HepG2 (cell line): ENCODE data around the gene TMEM170B. TPM values are rescaled to one million over a fixed set of nuclear protein-coding genes. Genes with fewer than 3 reads are reported as not detected.

ENCODE experiments used
- CHCHD3 ChIP-seq: sonication (generic); formaldehyde crosslinking; IDR thresholded peaks from 2 replicates; pipeline ENCODE4 v1.8.0; 2022; ENCODE audit warnings: mild to moderate bottlenecking, missing genetic modification reagents, moderate library complexity
- HNRNPH1 ChIP-seq: fragments of 200-400 bp; formaldehyde crosslinking; optimal IDR thresholded peaks from 2 replicates; pipeline ENCODE3; 2017; ENCODE audit warnings: mild to moderate bottlenecking, low read depth, low read length
- HOXA5 ChIP-seq: sonication (generic); formaldehyde crosslinking; IDR thresholded peaks from 2 replicates; pipeline ENCODE4 v1.4.0; 2020; ENCODE audit warnings: missing genetic modification reagents
- MIER3 ChIP-seq: IDR thresholded peaks from 2 replicates; pipeline ENCODE4 v1.6.1; 2016; ENCODE audit warnings: missing compliant biosample characterization, borderline replicate concordance
- MXD4 ChIP-seq: IDR thresholded peaks from 2 replicates; pipeline ENCODE4 v1.6.1; 2016; ENCODE audit warnings: mild to moderate bottlenecking, missing biosample characterization, missing genetic modification reagents
- PCBP2 ChIP-seq: fragments of 200-400 bp; formaldehyde crosslinking; optimal IDR thresholded peaks from 2 replicates; pipeline ENCODE3; 2018; ENCODE audit warnings: low read length, low read depth; ENCODE audit not compliant: poor library complexity, severe bottlenecking
- RERE ChIP-seq: IDR thresholded peaks from 2 replicates; pipeline ENCODE4 v1.6.1; 2016; ENCODE audit warnings: low read depth, missing genetic modification reagents, missing compliant biosample characterization
- ZNF318 ChIP-seq: sonication (generic); formaldehyde crosslinking; IDR thresholded peaks from 2 replicates; pipeline ENCODE4 v1.4.0; 2020; ENCODE audit warnings: mild to moderate bottlenecking, missing genetic modification reagents
- ZNF441 ChIP-seq: sonication (generic); formaldehyde crosslinking; IDR thresholded peaks from 2 replicates; pipeline ENCODE4 v1.7.0; 2021; ENCODE audit warnings: missing genetic modification reagents, borderline replicate concordance
- ZNF747 ChIP-seq: sonication (generic); formaldehyde crosslinking; IDR thresholded peaks from 2 replicates; pipeline ENCODE4 v1.8.1; 2023; ENCODE audit warnings: missing genetic modification reagents, mild to moderate bottlenecking, borderline replicate concordance
- polyA plus RNA-seq, 8 experiments: library from polyadenylated mRNA; depleted of rRNA in 3 of 8; stranded (reverse) in 7 of 8; unstranded in 1 of 8; fragments of >200 nt; fragmentation: Illumina TruSeq in 4 of 8; extraction: Trizol in 4 of 8; gene quantifications; 2 replicates each; pipeline versions ENCODE4 v1.2.1 to v1.2.3, GENCODE V29; 2011 to 2016; ENCODE audit warnings: low read depth in 4 of 8, missing spikeins in 1 of 8, mixed read lengths in 1 of 8; ENCODE audit not compliant: insufficient read depth in 1 of 8
- total RNA-seq, 5 experiments: library from RNA; depleted of rRNA; stranded (reverse); fragments of >200 nt; fragmentation: Illumina TruSeq; extraction: Trizol; gene quantifications; 2 replicates each; pipeline ENCODE4 v1.2.3, GENCODE V29; 2016; ENCODE audit warnings: low read depth in 1 of 5
- TF ChIP-seq, protein P1 (sequence below): sonication (generic); formaldehyde crosslinking; IDR thresholded peaks from 2 replicates; pipeline ENCODE4 v1.5.0; 2020; ENCODE audit warnings: missing genetic modification reagents, mild to moderate bottlenecking, borderline replicate concordance

TMEM170B gene
- total and polyA plus RNA-seq, 2 of the 13 experiments (the other 11 are each of a cell fraction or from before 2014, with no cell fraction given) = 3.3 to 9.4 TPM

GRCh38 chr6:11537229-11538051 lies at the start of gene TMEM170B (continued):
- TF ChIP-seq RERE (CRISPR knock-in tag) (no peak), HNRNPH1 (no peak), ZNF441 (CRISPR knock-in tag) (peak; percentile 82; the same call in 1 of the 2 replicates), PCBP2 (no peak), MIER3 (peak; percentile 92), HOXA5 (CRISPR knock-in tag) (peak; percentile 79), MXD4 (peak; percentile 95), CHCHD3 (CRISPR knock-in tag) (0 out of 2 replicates have a peak, but pooled peaks have one; percentile 34), ZNF747 (CRISPR knock-in tag) (no peak; the same call in 1 of the 2 replicates), ZNF318 (CRISPR knock-in tag) (peak; percentile 63; the same call in 1 of the 2 replicates)
- TF ChIP-seq, protein P1, sequence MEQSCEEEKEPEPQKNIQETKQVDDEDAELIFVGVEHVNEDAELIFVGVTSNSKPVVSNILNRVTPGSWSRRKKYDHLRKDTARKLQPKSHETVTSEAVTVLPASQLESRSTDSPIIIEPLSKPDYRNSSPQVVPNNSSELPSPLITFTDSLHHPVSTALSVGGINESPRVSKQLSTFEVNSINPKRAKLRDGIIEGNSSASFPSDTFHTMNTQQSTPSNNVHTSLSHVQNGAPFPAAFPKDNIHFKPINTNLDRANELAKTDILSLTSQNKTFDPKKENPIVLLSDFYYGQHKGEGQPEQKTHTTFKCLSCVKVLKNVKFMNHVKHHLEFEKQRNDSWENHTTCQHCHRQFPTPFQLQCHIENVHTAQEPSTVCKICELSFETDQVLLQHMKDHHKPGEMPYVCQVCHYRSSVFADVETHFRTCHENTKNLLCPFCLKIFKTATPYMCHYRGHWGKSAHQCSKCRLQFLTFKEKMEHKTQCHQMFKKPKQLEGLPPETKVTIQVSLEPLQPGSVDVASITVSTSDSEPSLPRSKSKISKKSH (CRISPR knock-in tag) = no peak
